GDM1 (cell line): ENCODE results near the gene BMP8B.

Experiments
- DNase-seq: peaks from one replicate; lab custom pipeline; 2025; lab: John Stamatoyannopoulos, UW

The BMP8B gene

DNA sequence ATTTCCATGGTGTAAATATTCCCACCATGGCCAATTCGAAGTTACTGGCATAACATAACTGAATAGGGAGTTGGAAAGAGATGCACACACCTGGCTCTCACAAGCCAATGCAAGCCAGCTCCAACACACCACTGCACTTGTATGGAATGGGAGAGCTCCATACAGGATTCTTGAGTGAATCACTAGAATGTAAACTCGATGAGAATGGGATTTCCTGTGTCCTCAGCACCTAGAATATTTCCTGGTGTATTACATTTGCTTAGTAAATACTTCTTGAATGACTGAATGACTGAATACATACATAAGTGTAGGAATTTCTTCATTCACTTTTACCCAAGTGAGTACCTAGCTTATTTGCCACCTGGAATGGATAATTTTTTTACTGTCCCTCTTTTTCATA is 66.2 kb downstream of the BMP8B start:
- no peak for DNase-seq

DNA sequence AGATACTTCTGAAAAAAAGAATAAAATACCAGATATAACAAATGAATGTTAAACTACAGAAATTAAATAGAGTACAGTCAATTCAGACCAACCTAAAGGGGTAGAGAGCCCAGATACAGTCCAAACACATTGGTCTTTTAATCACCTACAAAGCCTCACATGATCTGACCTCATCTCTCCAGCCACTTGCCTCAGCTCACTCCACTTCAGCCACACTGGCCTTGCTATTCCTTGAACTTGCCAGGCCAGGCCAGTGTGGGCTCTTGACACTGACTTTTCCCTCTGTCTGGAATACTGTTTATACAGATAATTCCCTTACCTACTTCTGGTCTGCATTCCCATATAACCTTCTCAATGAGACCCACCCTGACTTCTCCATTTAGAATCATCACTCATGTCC is 67.0 kb downstream of the BMP8B start:
- DNase-seq: no peak

DNA sequence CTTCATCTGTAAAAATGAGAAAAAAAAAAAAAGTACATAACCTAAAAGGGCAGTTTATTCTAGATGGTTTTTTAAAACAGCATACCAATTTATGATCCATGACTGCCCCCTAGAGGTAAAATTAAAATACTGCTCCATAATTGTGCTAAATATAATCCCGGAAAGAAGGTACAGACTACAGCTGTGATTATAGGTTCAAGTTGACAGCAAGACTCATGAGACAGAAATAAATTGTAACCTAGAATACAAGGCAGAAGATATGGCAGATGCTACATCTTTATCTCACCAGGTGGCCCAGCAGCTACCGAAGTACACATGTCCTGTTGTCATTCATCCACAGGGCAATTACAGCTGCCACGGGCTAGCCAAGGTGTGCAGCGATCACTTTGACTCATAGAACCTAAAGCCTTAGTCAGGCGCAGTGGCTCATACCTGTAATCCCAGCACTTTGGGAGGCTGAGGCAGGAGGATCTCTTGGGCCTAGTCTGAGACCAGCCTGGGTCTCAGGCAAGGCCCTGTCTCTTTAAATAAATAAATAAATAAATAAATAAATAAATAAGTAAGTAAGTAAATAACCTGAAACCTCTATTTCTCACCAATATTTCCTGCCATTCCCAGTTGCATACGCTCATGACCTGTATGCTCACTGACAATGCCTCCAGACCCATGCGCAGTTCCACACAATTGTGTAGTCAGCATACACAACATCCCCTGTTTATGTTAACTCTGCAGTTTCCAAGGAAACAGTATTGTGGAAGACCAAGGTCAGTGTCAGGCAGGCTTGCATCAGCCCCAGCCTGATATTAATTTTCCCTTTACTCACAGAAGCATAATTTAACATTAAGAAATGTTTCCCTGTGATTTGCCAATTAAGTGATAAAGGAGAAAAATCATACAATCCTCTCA is 68.3 kb downstream of the BMP8B start:
- DNase-seq: peak; percentile 17

DNA sequence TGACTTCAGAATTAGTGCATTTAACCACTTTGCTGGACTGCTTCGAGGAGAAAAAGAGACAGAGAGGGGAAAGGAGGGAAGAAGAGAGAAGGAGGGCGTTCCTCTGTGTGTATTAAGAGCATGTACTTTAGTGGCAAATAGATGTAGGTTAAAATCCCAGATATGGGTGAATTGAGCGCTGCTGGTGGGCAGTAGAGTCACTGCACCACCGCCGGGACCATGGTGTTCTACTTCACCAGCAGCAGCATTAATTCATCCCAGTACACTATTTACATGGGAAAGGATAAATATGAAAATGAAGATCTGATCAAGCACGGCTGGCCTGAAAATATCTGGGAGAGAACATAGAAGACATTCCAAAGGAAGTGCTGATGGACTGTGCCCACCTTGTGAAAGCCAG is 70.9 kb downstream of the BMP8B start:
- no peak for DNase-seq

DNA sequence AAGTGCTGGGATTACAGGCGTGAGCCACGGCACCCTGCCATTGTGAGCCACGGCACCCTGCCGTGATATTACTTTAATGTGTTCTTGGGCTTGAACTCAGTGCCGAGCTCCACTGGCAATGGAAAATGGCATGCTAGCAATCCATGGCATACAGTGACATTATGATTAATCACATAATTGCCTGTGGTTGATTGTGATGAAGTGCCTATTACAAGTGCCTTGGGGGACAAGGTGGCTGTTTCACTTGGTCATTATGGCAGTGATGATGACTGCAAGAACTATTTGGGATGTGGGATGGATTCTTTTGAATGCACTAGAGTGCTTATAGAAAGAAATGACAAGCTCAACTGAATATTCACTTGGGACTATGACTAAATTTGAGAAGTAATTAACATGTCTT is 75.1 kb downstream of the BMP8B start:
- no peak for DNase-seq

DNA sequence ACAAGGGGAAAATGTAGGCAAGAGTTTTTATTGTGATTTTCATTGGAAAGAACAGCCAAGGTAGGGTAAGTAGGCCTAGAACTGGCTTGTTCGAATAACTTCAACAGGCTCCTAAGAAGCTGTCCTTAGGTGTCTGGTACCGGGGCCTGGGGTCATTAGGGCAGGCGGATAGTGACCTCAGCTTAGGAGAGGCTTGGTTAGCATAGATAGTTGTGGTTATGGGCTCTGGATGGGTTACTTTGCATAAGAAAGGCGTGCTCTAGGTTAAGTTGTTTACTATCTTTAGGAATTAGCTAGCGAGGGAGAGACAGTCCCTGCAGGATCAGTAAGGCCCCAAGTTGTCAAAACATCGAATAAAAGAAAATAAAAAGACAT is 76.7 kb downstream of the BMP8B start:
- DNase-seq: no peak

DNA sequence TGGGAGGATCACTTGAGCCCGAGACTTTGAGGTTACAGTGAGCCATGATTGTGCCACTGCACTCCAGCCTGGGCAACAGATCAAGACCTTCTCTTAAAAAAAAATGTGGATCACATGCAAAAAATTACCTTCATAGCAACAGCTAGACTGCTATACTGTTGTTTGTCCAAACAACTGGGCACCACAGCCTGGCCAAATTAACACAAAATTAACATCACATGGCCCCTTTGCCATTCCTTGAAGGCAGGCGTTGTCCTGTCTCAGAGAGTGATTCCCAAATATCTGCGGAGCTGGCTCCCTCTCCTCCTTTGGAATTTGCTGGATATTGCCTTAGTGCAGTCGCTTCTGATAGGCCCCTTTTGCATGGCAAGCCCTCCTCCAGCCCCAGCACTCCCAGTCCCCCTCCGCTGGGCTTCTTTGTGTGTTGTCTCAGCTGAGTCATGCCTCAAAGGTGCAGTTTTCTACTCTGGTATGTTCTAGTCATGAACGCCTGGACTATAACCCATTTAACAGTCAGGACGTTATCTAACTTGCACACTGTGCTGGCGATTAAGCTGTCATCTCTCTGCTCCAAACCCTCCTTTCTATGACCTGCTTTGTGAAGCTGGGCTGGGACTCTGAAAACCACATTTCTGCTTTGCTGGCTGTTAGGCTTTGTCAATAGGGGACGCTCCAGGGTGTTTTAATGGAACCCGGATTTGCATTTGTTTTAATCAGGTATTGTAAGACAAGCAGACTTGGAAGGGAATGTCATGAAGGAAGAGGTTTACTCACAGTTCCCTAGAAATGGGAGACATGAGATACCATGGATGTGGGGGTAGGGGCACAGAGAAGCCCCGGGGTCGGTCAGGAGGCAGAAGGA is 77.3 kb downstream of the BMP8B start:
- no peak for DNase-seq

DNA sequence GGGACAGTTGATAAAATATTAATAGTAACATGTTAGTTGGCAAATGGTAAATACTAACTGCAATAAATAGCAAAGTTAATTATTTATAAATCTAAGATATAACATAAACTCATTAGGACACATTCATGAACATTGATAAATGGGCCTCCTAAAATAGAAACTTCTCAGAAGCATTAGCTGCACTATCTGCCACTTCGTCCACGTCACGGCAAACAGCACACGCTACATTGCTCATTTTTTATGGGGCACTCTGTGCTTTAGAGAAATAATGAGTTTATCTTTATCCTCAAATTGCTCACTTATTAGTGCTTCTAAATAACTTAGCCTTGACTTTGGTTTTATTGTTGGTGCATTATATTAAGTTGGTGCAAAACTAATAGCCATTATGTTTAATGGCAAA is 81.2 kb downstream of the BMP8B start:
- no peak for DNase-seq
